GM21529 (cell line): ENCODE data around the gene ANO1.

Experiments
- ATAC-seq: cut with Tn5 transposase; IDR thresholded peaks from one replicate; pipeline ENCODE4 v1.9.1; 2021; ENCODE audit not compliant: unreplicated experiment

The ANO1 gene

GRCh38 chr11:70133771-70134335 is 55.7 kb downstream of the ANO1 start:
- no peak for ATAC-seq

- no peak for ATAC-seq
Measured at GRCh38 chr11:70134490-70134889, 56.4 kb downstream of the ANO1 start.

- ATAC-seq, result no peak
Measured at GRCh38 chr11:70135142-70135541, 57.0 kb downstream of the ANO1 start.

- ATAC-seq, result no peak
Measured at GRCh38 chr11:70135625-70136059, 57.5 kb downstream of the ANO1 start.

- no peak for ATAC-seq
Measured at GRCh38 chr11:70137383-70137782, 59.3 kb downstream of the ANO1 start.

- ATAC-seq, result no peak
Measured at GRCh38 chr11:70138403-70138802, 60.3 kb downstream of the ANO1 start.

GRCh38 chr11:70139785-70140410 is 61.8 kb downstream of the ANO1 start:
- no peak for ATAC-seq

GRCh38 chr11:70140711-70141485 is 62.8 kb downstream of the ANO1 start:
- no peak for ATAC-seq

- ATAC-seq, result no peak
Measured at GRCh38 chr11:70141486-70142220, 63.5 kb downstream of the ANO1 start.

GRCh38 chr11:70142221-70142875 is 64.2 kb downstream of the ANO1 start:
- no peak for ATAC-seq

GRCh38 chr11:70144262-70144661 is 66.1 kb downstream of the ANO1 start:
- ATAC-seq, result no peak

- ATAC-seq, result no peak
Measured at GRCh38 chr11:70145071-70145470, 67.0 kb downstream of the ANO1 start.

GRCh38 chr11:70145841-70146240 is 67.7 kb downstream of the ANO1 start:
- no peak for ATAC-seq

- no peak for ATAC-seq
Measured at GRCh38 chr11:70146299-70146698, 68.2 kb downstream of the ANO1 start.

GRCh38 chr11:70146895-70147520 is 68.9 kb downstream of the ANO1 start:
- no peak for ATAC-seq

GRCh38 chr11:70147668-70148067 is 69.6 kb downstream of the ANO1 start:
- ATAC-seq, result no peak

GRCh38 chr11:70151671-70152070 is 73.6 kb downstream of the ANO1 start:
- no peak for ATAC-seq

GRCh38 chr11:70153133-70153727 is 75.1 kb downstream of the ANO1 start:
- ATAC-seq, result no peak

GRCh38 chr11:70155386-70155785 is 77.3 kb downstream of the ANO1 start:
- no peak for ATAC-seq
